ENCODE data around the gene PRPF8. TPM values are rescaled to one million over a fixed set of nuclear protein-coding genes. Genes with fewer than 3 reads are reported as not detected.
A peak's percentile ranks its signal among the peaks of the same experiment; 100 is the strongest.

The PRPF8 gene
- total RNA-seq, 1 donor from 2014 or later: 136 TPM

GRCh38 chr17:1718362-1719165 is 33.9 kb upstream of the PRPF8 start:
- no peak for DNase-seq
- Histone ChIP-seq H3K27ac (replicated peaks) (peak overlapping the region; percentile 100), H3K9me3 (replicated peaks) (no peaks in the 10 kb centered on the region), H3K36me3 (peaks cover 8% of the 10 kb centered on the region), H3K4me3 (no peak overlapping the region), H3K27me3 (ENCODE audit: low read depth) (no peaks in the 10 kb centered on the region), H3K4me1 (peaks cover 62% of the 10 kb centered on the region)
- TF ChIP-seq, protein P1, sequence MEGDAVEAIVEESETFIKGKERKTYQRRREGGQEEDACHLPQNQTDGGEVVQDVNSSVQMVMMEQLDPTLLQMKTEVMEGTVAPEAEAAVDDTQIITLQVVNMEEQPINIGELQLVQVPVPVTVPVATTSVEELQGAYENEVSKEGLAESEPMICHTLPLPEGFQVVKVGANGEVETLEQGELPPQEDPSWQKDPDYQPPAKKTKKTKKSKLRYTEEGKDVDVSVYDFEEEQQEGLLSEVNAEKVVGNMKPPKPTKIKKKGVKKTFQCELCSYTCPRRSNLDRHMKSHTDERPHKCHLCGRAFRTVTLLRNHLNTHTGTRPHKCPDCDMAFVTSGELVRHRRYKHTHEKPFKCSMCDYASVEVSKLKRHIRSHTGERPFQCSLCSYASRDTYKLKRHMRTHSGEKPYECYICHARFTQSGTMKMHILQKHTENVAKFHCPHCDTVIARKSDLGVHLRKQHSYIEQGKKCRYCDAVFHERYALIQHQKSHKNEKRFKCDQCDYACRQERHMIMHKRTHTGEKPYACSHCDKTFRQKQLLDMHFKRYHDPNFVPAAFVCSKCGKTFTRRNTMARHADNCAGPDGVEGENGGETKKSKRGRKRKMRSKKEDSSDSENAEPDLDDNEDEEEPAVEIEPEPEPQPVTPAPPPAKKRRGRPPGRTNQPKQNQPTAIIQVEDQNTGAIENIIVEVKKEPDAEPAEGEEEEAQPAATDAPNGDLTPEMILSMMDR (IDR thresholded peaks at IDR 0.05; ENCODE audit: borderline replicate concordance): no peak
- intact Hi-C loops (cut with micrococcal nuclease): no loop called here

- Histone ChIP-seq H3K36me3 (peaks cover 22% of the 10 kb centered on the region), H3K27ac (replicated peaks) (peak overlapping the region; percentile 100), H3K9me3 (replicated peaks) (no peaks in the 10 kb centered on the region), H3K4me1 (peaks cover 67% of the 10 kb centered on the region), H3K4me3 (peak overlapping the region; percentile 78), H3K27me3 (ENCODE audit: low read depth) (no peaks in the 10 kb centered on the region)
- intact Hi-C loops (cut with micrococcal nuclease): no loop called here
- TF ChIP-seq, protein P1 (IDR thresholded peaks at IDR 0.05; ENCODE audit: borderline replicate concordance): no peak
- peak; percentile 87 for DNase-seq
These were observed 32.4 kb upstream of the PRPF8 start for GRCh38 chr17:1716912-1717695.

- Histone ChIP-seq H3K27me3 (ENCODE audit: low read depth) (no peaks in the 10 kb centered on the region), H3K9me3 (replicated peaks) (no peaks in the 10 kb centered on the region), H3K4me3 (peak overlapping the region; percentile 95), H3K4me1 (peaks cover 74% of the 10 kb centered on the region), H3K36me3 (peaks cover 30% of the 10 kb centered on the region), H3K27ac (replicated peaks) (peak overlapping the region; percentile 100)
- TF ChIP-seq, protein P1 (IDR thresholded peaks at IDR 0.05; ENCODE audit: borderline replicate concordance): no peak
- intact Hi-C loops (cut with micrococcal nuclease): no loop called here
- DNase-seq: peak; percentile 100
These were observed 31.6 kb upstream of the PRPF8 start for GRCh38 chr17:1716076-1716911.

- Histone ChIP-seq H3K27me3 (ENCODE audit: low read depth) (no peaks in the 10 kb centered on the region), H3K27ac (replicated peaks) (peak overlapping the region; percentile 100), H3K4me3 (peak overlapping the region; percentile 95), H3K36me3 (peaks cover 35% of the 10 kb centered on the region), H3K4me1 (peaks cover 74% of the 10 kb centered on the region), H3K9me3 (replicated peaks) (no peaks in the 10 kb centered on the region)
- intact Hi-C loops (cut with micrococcal nuclease): no loop called here
- TF ChIP-seq, protein P1 (IDR thresholded peaks at IDR 0.05; ENCODE audit: borderline replicate concordance): no peak
- no peak for DNase-seq
These were observed 31.1 kb upstream of the PRPF8 start for GRCh38 chr17:1715803-1716075.

All from left ventricle myocardium inferior (tissue), 1 donor.